Measurements from ENCODE around the gene CALN1.
"Not testable (repeated sequence)": the region's sequence is repeated elsewhere in the genome, so short reads cannot be mapped to it uniquely, and the experiment has no call there.

The CALN1 gene

GRCh38 chr7:72265071-72265904, 146.8 kb downstream of the CALN1 start:
- no peak for DNase-seq

GRCh38 chr7:72260406-72260805, 151.7 kb downstream of the CALN1 start:
- no peak for DNase-seq

GRCh38 chr7:72258074-72258473, 154.1 kb downstream of the CALN1 start:
- no peak for DNase-seq

- DNase-seq, result no peak
Observed at GRCh38 chr7:72254455-72254854, 157.7 kb downstream of the CALN1 start.

GRCh38 chr7:72249106-72249505, 163.0 kb downstream of the CALN1 start:
- DNase-seq, result no peak

- no peak for DNase-seq
Observed at GRCh38 chr7:72244826-72245398, 167.2 kb downstream of the CALN1 start.

- DNase-seq, result no peak
Observed at GRCh38 chr7:72243329-72243728, 168.8 kb downstream of the CALN1 start.

- no peak for DNase-seq
Observed at GRCh38 chr7:72235351-72235750, 176.8 kb downstream of the CALN1 start.

- no peak for DNase-seq
Observed at GRCh38 chr7:72234086-72234485, 178.1 kb downstream of the CALN1 start.

GRCh38 chr7:72230281-72230680, 181.9 kb downstream of the CALN1 start:
- DNase-seq, result no peak

- DNase-seq, result no peak
Observed at GRCh38 chr7:72223351-72223750, 188.8 kb downstream of the CALN1 start.

GRCh38 chr7:72222136-72222535, 190.0 kb downstream of the CALN1 start:
- DNase-seq, result no peak

- DNase-seq, result no peak
Observed at GRCh38 chr7:72219500-72219899, 192.6 kb downstream of the CALN1 start.

GRCh38 chr7:72217151-72217550, 195.0 kb downstream of the CALN1 start:
- DNase-seq, result no peak

GRCh38 chr7:72213769-72214168, 198.4 kb downstream of the CALN1 start:
- DNase-seq, result no peak

- DNase-seq, result no peak
Observed at GRCh38 chr7:72213081-72213480, 199.1 kb downstream of the CALN1 start.

- no peak for DNase-seq
Observed at GRCh38 chr7:72211175-72211574, 201.0 kb downstream of the CALN1 start.

GRCh38 chr7:72209006-72209405, 203.1 kb downstream of the CALN1 start:
- DNase-seq, result not testable (repeated sequence)

- no peak for DNase-seq
Observed at GRCh38 chr7:72196176-72196575, 216.0 kb downstream of the CALN1 start.

- DNase-seq, result no peak
Observed at GRCh38 chr7:72190919-72191318, 221.2 kb downstream of the CALN1 start.

GRCh38 chr7:72190146-72190545, 222.0 kb downstream of the CALN1 start:
- no peak for DNase-seq

GRCh38 chr7:72187179-72187578, 225.0 kb downstream of the CALN1 start:
- no peak for DNase-seq

GRCh38 chr7:72183835-72184234, 228.3 kb downstream of the CALN1 start:
- DNase-seq, result peak in 1 of 2 donors; percentile 1

GRCh38 chr7:72182036-72182435, 230.1 kb downstream of the CALN1 start:
- DNase-seq, result no peak

- DNase-seq, result no peak
Observed at GRCh38 chr7:72176875-72177274, 235.3 kb downstream of the CALN1 start.
